KOPT-K1 (cell line): ENCODE measurements around the gene USP48.
"Not testable (repeated sequence)": the region's sequence is repeated elsewhere in the genome, so short reads cannot be mapped to it uniquely, and the experiment has no call there.

ENCODE experiments used
- H3K27ac ChIP-seq: fragments of 200-600 bp; sonication (generic); 2 replicates; pipeline ENCODE4 v1.5.1; 2016; ENCODE audit warnings: antibody characterized with exemption, mild to moderate bottlenecking, low read depth, low read length; ENCODE audit not compliant: poor library complexity, severe bottlenecking
- H3K36me3 ChIP-seq: fragments of 200-600 bp; sonication (generic); 2 replicates; pipeline ENCODE4 v1.5.1; 2017; ENCODE audit warnings: antibody characterized with exemption, mild to moderate bottlenecking, low read length, moderate library complexity; ENCODE audit not compliant: insufficient read depth
- H3K9me3 ChIP-seq: fragments of 200-600 bp; sonication (generic); 2 replicates; pipeline ENCODE4 v1.5.1; 2017; ENCODE audit warnings: antibody characterized with exemption, low read length, mild to moderate bottlenecking; ENCODE audit not compliant: insufficient read depth, poor library complexity, severe bottlenecking

Gene USP48

GRCh38 chr1:21689661-21690372, 93.1 kb downstream of the USP48 start:
- Histone ChIP-seq H3K36me3 (peaks cover 97% of the 10 kb centered on the region), H3K9me3 (no peaks in the 10 kb centered on the region), H3K27ac (no peak overlapping the region)

- Histone ChIP-seq H3K27ac (no peak overlapping the region), H3K36me3 (peaks cover 97% of the 10 kb centered on the region)
These were observed 95.8 kb downstream of the USP48 start for GRCh38 chr1:21687081-21687529.

GRCh38 chr1:21685946-21686678, 96.8 kb downstream of the USP48 start:
- H3K9me3 ChIP-seq: no peaks in the 10 kb centered on the region
- H3K27ac ChIP-seq: no peak overlapping the region
- peaks cover 96% of the 10 kb centered on the region for H3K36me3 ChIP-seq

More at GRCh38 chr1:21687081-21687529, 95.8 kb downstream of the USP48 start:
- no peaks in the 10 kb centered on the region for H3K9me3 ChIP-seq

GRCh38 chr1:21681426-21681825, 101.5 kb downstream of the USP48 start:
- Histone ChIP-seq H3K27ac (no peak overlapping the region), H3K9me3 (no peaks in the 10 kb centered on the region), H3K36me3 (peaks cover 86% of the 10 kb centered on the region)

GRCh38 chr1:21680918-21681317, 102.0 kb downstream of the USP48 start:
- no peak overlapping the region for H3K27ac ChIP-seq
- H3K36me3 ChIP-seq: peaks cover 84% of the 10 kb centered on the region

GRCh38 chr1:21680381-21680780, 102.6 kb downstream of the USP48 start:
- Histone ChIP-seq H3K9me3 (no peaks in the 10 kb centered on the region), H3K27ac (no peak overlapping the region), H3K36me3 (peaks cover 78% of the 10 kb centered on the region)

More at GRCh38 chr1:21680918-21681317, 102.0 kb downstream of the USP48 start:
- H3K9me3 ChIP-seq: no peaks in the 10 kb centered on the region

- Histone ChIP-seq H3K36me3 (peaks cover 47% of the 10 kb centered on the region), H3K9me3 (no peaks in the 10 kb centered on the region), H3K27ac (no peak overlapping the region)
These were observed 105.8 kb downstream of the USP48 start for GRCh38 chr1:21677168-21677567.

- Histone ChIP-seq H3K36me3 (peaks cover 35% of the 10 kb centered on the region), H3K27ac (no peak overlapping the region), H3K9me3 (no peaks in the 10 kb centered on the region)
These were observed 108.0 kb downstream of the USP48 start for GRCh38 chr1:21674957-21675356.

- H3K36me3 ChIP-seq: peaks cover 24% of the 10 kb centered on the region
- H3K27ac ChIP-seq, H3K9me3 ChIP-seq: not testable (repeated sequence)
These were observed 109.1 kb downstream of the USP48 start for GRCh38 chr1:21673853-21674252.

GRCh38 chr1:21673277-21673780, 109.6 kb downstream of the USP48 start:
- Histone ChIP-seq H3K27ac (no peak overlapping the region), H3K36me3 (peaks cover 19% of the 10 kb centered on the region; the same call in 1 of the 2 replicates), H3K9me3 (no peaks in the 10 kb centered on the region)

GRCh38 chr1:21672478-21673276, 110.3 kb downstream of the USP48 start:
- Histone ChIP-seq H3K9me3 (no peaks in the 10 kb centered on the region), H3K27ac (no peak overlapping the region), H3K36me3 (peaks cover 12% of the 10 kb centered on the region; the same call in 1 of the 2 replicates)

- H3K9me3 ChIP-seq: no peaks in the 10 kb centered on the region
- H3K36me3 ChIP-seq: peaks cover 5% of the 10 kb centered on the region; the same call in 1 of the 2 replicates
- no peak overlapping the region for H3K27ac ChIP-seq
These were observed 111.0 kb downstream of the USP48 start for GRCh38 chr1:21671915-21672314.

- H3K9me3 ChIP-seq: no peaks in the 10 kb centered on the region
These were observed 111.7 kb downstream of the USP48 start for GRCh38 chr1:21670956-21671902.

More at GRCh38 chr1:21670956-21671902, 111.7 kb downstream of the USP48 start:
- no peak overlapping the region for H3K27ac ChIP-seq
- H3K36me3 ChIP-seq: 0 out of 2 replicates have a peak, but pooled peaks cover 1% of the 10 kb centered on the region
